ENCODE data around the gene FAM20C.

The FAM20C gene

GRCh38 chr7:154096-154799, 38.1 kb upstream of the FAM20C start:
- no peak for DNase-seq (ENCODE audit: low read depth)
- no peak overlapping the region for H3K4me3 ChIP-seq (replicated peaks; ENCODE audit: low read depth, low read length)
- TF ChIP-seq CTCF (IDR thresholded peaks at IDR 0.05; ENCODE audit: low read length, missing control alignments): no peak

GRCh38 chr7:155469-155900, 36.9 kb upstream of the FAM20C start:
- no peak overlapping the region for H3K4me3 ChIP-seq (replicated peaks; ENCODE audit: low read depth, low read length)
- TF ChIP-seq CTCF (IDR thresholded peaks at IDR 0.05; ENCODE audit: low read length, missing control alignments): no peak
- no peak for DNase-seq (ENCODE audit: low read depth)

- TF ChIP-seq CTCF (IDR thresholded peaks at IDR 0.05; ENCODE audit: low read length, missing control alignments): no peak
- no peak for DNase-seq (ENCODE audit: low read depth)
Observed at GRCh38 chr7:156111-157007, 36.0 kb upstream of the FAM20C start.

GRCh38 chr7:157008-157310, 35.4 kb upstream of the FAM20C start:
- TF ChIP-seq CTCF (IDR thresholded peaks at IDR 0.05; ENCODE audit: low read length, missing control alignments): no peak
- DNase-seq (ENCODE audit: low read depth): no peak
- no peak overlapping the region for H3K4me3 ChIP-seq (replicated peaks; ENCODE audit: low read depth, low read length)

More at GRCh38 chr7:156111-157007, 36.0 kb upstream of the FAM20C start:
- no peak overlapping the region for H3K4me3 ChIP-seq (replicated peaks; ENCODE audit: low read depth, low read length)

- no peak for DNase-seq (ENCODE audit: low read depth)
- no peak for TF ChIP-seq CTCF (IDR thresholded peaks at IDR 0.05; ENCODE audit: low read length, missing control alignments)
- H3K4me3 ChIP-seq (replicated peaks; ENCODE audit: low read depth, low read length): no peak overlapping the region
Observed at GRCh38 chr7:157771-158625, 34.4 kb upstream of the FAM20C start.

- no peak for DNase-seq (ENCODE audit: low read depth)
- H3K4me3 ChIP-seq (replicated peaks; ENCODE audit: low read depth, low read length): no peak overlapping the region
- no peak for TF ChIP-seq CTCF (IDR thresholded peaks at IDR 0.05; ENCODE audit: low read length, missing control alignments)
Observed at GRCh38 chr7:158771-159170, 33.6 kb upstream of the FAM20C start.

Data from fibroblast of pulmonary artery (primary cell).